ENCODE measurements around the gene VMAC.

GRCh38 chr19:5921516-5922160, 17.0 kb downstream of the VMAC start:
- TF ChIP-seq POLR2A (IDR thresholded peaks at IDR 0.05; ENCODE audit: low read depth, low read length) = no peak
- no peak for TF ChIP-seq POLR2AphosphoS5 (IDR thresholded peaks at IDR 0.05; ENCODE audit: insufficient read depth, low read depth, low read length)
- no peak for TF ChIP-seq MAX (IDR thresholded peaks at IDR 0.05; ENCODE audit: insufficient read depth, insufficient read length)
- TF ChIP-seq CTCF (IDR thresholded peaks at IDR 0.05; ENCODE audit: extremely low read depth in 1 of 2, insufficient read depth in 1 of 2, low read depth in 1 of 2, low read length in 2 of 2) = no peak
- no peak for TF ChIP-seq EZH2 (IDR thresholded peaks at IDR 0.05; ENCODE audit: borderline replicate concordance, low read depth, low read length, severe bottlenecking)
